Measurements from ENCODE around the gene CDK18. TPM values are rescaled to one million over a fixed set of nuclear protein-coding genes. Genes with fewer than 3 reads are reported as not detected.

Gene CDK18
- total RNA-seq, 1 donor from 2014 or later, result 27.0 TPM

GRCh38 chr1:205456868-205457745, 47.4 kb upstream of the CDK18 start:
- intact Hi-C loops (cut with DNase I), result no loop called here
- Histone ChIP-seq H3K9me3 (no peaks in the 10 kb centered on the region), H3K27ac (no peak overlapping the region), H3K4me3 (peak overlapping the region; percentile 6 to 27), H3K27me3 (peaks cover 23% of the 10 kb centered on the region), H3K36me3 (no peaks in the 10 kb centered on the region), H3K4me1 (peaks cover 13% of the 10 kb centered on the region)
- no peak for TF ChIP-seq CTCF (IDR thresholded peaks at IDR 0.05)
- no peak for TF ChIP-seq POLR2AphosphoS5 (IDR thresholded peaks at IDR 0.05; ENCODE audit: insufficient read depth in 1 of 2, low read depth in 1 of 2)
- TF ChIP-seq POLR2A (IDR thresholded peaks at IDR 0.05), result no peak
- DNase-seq (ENCODE audit: extremely low spot score in 2 of 2), result no peak

GRCh38 chr1:205458777-205459566, 45.5 kb upstream of the CDK18 start:
- Histone ChIP-seq H3K4me1 (peaks cover 13% of the 10 kb centered on the region), H3K27me3 (peaks cover 23% of the 10 kb centered on the region), H3K27ac (no peak overlapping the region), H3K36me3 (no peaks in the 10 kb centered on the region), H3K9me3 (no peaks in the 10 kb centered on the region), H3K4me3 (no peak overlapping the region)
- TF ChIP-seq POLR2AphosphoS5 (IDR thresholded peaks at IDR 0.05; ENCODE audit: insufficient read depth in 1 of 2, low read depth in 1 of 2) (no peak), CTCF (IDR thresholded peaks at IDR 0.05) (no peak), POLR2A (IDR thresholded peaks at IDR 0.05) (no peak)
- intact Hi-C loops (cut with DNase I), result no loop called here
- no peak for DNase-seq (ENCODE audit: extremely low spot score in 2 of 2)

- no peaks in the 10 kb centered on the region for H3K27me3 ChIP-seq
Observed at GRCh38 chr1:205465392-205465791, 39.1 kb upstream of the CDK18 start.

GRCh38 chr1:205466595-205467220, 37.8 kb upstream of the CDK18 start:
- DNase-seq (ENCODE audit: extremely low spot score in 2 of 2), result no peak
- TF ChIP-seq CTCF (IDR thresholded peaks at IDR 0.05) (no peak), POLR2AphosphoS5 (IDR thresholded peaks at IDR 0.05; ENCODE audit: insufficient read depth in 1 of 2, low read depth in 1 of 2) (no peak), POLR2A (IDR thresholded peaks at IDR 0.05) (no peak)
- Histone ChIP-seq H3K4me1 (no peaks in the 10 kb centered on the region), H3K36me3 (no peaks in the 10 kb centered on the region), H3K4me3 (no peak overlapping the region), H3K27ac (no peak overlapping the region), H3K27me3 (no peaks in the 10 kb centered on the region), H3K9me3 (no peaks in the 10 kb centered on the region)
- intact Hi-C loops (cut with DNase I), result no loop called here

More at GRCh38 chr1:205465392-205465791, 39.1 kb upstream of the CDK18 start:
- intact Hi-C loops (cut with DNase I), result no loop called here
- no peak overlapping the region for H3K27ac ChIP-seq
- H3K4me3 ChIP-seq, result no peak overlapping the region
- DNase-seq (ENCODE audit: extremely low spot score in 2 of 2), result no peak
- no peak for TF ChIP-seq POLR2A (IDR thresholded peaks at IDR 0.05)
- TF ChIP-seq CTCF (IDR thresholded peaks at IDR 0.05), result no peak
- no peak for TF ChIP-seq POLR2AphosphoS5 (IDR thresholded peaks at IDR 0.05; ENCODE audit: insufficient read depth in 1 of 2, low read depth in 1 of 2)
- no peaks in the 10 kb centered on the region for H3K9me3 ChIP-seq
- no peaks in the 10 kb centered on the region for H3K4me1 ChIP-seq
- no peaks in the 10 kb centered on the region for H3K36me3 ChIP-seq
